GM21360 (cell line): ENCODE measurements around the gene PRSS8.

Experiments used
- ATAC-seq: cut with Tn5 transposase; IDR thresholded peaks from one replicate; pipeline ENCODE4 v1.9.1; 2021; ENCODE audit warnings: mild to moderate bottlenecking, moderate library complexity; ENCODE audit not compliant: unreplicated experiment

PRSS8 gene

GRCh38 chr16:31130336-31130891 is 5.1 kb downstream of the PRSS8 start:
- no peak for ATAC-seq

- no peak for ATAC-seq
Measured at GRCh38 chr16:31129568-31130335, 5.8 kb downstream of the PRSS8 start.

GRCh38 chr16:31128711-31129567 is 6.6 kb downstream of the PRSS8 start:
- no peak for ATAC-seq

- ATAC-seq = no peak
Measured at GRCh38 chr16:31127182-31127581, 8.3 kb downstream of the PRSS8 start.

- no peak for ATAC-seq
Measured at GRCh38 chr16:31125844-31126243, 9.7 kb downstream of the PRSS8 start.

GRCh38 chr16:31120129-31120528 is 15.4 kb downstream of the PRSS8 start:
- ATAC-seq = no peak

- no peak for ATAC-seq
Measured at GRCh38 chr16:31118223-31119155, 17.0 kb downstream of the PRSS8 start.

GRCh38 chr16:31117384-31118222 is 17.9 kb downstream of the PRSS8 start, which contains the start of gene KAT8:
TSS of gene KAT8 (plus strand) at chr16:31117664. CDS start at chr16:31117682, 18 bp downstream.
- peak; percentile 92 for ATAC-seq

GRCh38 chr16:31114468-31114867 is 21.1 kb downstream of the PRSS8 start:
- ATAC-seq = no peak

GRCh38 chr16:31113121-31114120 is 22.1 kb downstream of the PRSS8 start:
- no peak for ATAC-seq

GRCh38 chr16:31112711-31113110 is 22.8 kb downstream of the PRSS8 start:
- no peak for ATAC-seq

GRCh38 chr16:31111881-31112466 is 23.6 kb downstream of the PRSS8 start:
- no peak for ATAC-seq

- no peak for ATAC-seq
Measured at GRCh38 chr16:31110106-31111034, 25.2 kb downstream of the PRSS8 start.

GRCh38 chr16:31109622-31110021 is 25.9 kb downstream of the PRSS8 start:
- ATAC-seq = no peak

GRCh38 chr16:31108794-31109558 is 26.6 kb downstream of the PRSS8 start:
- no peak for ATAC-seq
